Effector CD4-positive, alpha-beta T cell (primary cell): ENCODE measurements around the gene ATR.
A peak's percentile ranks its signal among the peaks of the same experiment; 100 is the strongest.

Experiments used
- DNase-seq: peaks from one replicate; pipeline ENCODE4 v3.0.0-alpha.2; 2020

The ATR gene

GRCh38 chr3:142507241-142507640 is 71.3 kb downstream of the ATR start:
- DNase-seq: no peak

DNA sequence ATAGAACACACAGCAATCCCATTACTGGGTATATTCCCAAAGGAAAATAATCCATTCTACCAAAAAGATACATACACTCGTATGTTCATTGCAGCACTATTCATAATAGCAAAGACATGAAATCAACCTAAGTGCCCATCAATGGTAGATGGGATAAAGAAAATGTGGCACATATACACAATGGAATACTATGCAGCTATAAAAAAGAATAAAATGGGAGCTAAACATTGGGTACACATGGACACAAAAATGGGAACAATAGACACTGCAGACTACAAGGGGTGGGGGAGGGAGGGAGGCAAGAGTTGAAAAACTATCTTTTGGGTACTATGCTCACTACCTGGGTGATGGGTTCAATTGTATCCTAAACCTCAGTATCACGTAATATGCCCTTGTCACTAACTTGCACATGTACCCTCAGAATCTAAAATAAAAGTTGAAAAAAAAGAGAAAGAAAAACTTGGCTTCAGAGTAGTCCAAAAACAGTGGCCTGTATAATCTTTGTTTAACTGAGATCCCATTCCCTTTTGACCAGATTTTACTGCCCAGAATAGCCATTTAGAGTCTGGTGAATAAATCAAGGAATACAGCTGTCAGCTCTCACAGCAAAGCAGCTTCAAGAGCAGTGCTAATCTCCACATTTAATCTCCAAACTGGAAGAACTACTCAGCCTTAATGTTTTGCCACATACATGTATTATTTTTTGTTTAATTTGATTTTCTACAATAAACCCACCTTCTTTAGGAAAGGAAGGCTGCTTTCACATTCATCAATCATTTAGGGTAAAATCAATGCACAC is 76.1 kb downstream of the ATR start:
- DNase-seq: no peak

DNA sequence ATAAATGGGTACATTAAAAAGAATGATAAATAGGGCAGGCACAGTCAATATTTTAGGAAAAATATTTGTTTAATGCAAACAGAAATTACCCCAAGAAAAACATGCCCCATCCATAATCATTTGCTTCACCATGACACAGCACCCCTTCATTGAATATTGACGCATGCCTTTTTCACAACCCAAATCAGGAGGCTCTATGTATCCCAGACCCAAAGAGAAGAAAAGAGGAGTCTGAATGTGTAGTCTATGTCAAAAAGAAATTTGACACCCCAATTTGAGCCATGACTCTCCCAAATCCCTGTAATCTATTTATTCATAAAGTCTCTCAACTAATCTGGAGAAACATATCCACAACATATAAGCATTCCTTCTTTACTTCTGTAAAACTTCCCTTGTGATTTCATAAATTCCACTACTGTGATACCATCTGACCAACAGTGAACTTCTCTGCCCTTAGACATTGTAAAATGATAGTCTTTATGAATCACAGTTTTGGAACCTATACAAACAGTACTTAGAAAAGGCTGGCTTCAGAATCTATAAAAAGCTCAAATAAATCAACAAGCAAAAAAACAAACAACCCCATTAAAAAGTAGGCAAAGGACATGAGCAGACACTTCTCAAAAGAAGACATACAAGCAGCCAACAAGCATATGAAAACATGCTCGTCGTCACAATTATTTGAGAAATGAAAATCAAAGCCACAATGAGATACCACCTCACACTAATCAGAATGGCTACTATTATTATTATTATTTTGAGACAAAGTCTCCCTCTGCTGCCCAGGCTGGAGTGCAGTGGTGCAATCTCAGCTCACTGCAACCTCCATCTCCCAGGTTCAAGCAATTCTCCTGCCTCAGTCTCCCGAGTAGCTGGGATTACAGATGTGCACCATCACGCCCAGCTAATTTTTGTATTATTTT is 77.3 kb downstream of the ATR start:
- no peak for DNase-seq

DNA sequence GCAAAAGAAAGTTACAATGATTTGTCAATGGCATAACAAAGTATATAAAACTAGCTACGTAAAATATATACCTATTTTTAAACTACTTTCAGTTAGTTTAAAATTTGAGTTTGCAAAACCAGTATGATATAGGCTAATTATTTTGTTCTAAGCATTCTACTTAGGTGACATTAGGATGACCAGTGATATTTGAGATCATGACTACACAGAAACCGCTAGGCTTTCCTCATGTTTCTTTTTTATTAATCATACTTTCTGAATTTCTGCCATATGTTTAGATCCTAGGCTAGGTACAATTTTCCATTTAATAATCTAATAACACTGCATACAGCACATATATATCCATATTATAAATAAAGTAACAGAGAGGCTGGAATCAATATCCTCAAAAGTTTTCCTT is 78.3 kb downstream of the ATR start:
- DNase-seq: no peak

- DNase-seq: no peak
Measured at GRCh38 chr3:142498397-142499180, 79.9 kb downstream of the ATR start.

DNA sequence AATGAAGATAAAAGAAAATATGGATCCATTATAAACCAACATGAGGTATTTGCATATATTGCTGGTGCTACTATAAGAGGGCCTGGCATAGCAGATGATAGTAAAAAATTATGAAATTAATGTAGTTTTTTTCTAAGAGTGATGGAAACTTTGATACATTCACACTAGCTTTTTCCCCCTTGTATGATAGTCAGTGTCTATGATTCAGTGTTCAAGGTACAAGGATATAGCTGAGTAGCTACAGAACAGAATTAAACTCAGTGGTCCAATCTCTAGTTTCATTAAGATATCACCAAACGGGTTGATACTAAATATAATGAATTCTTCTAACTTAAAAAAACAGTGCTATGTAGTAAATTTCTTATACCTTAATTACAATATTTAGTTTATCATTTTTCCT is 80.8 kb downstream of the ATR start:
- no peak for DNase-seq

- no peak for DNase-seq
Measured at GRCh38 chr3:142495103-142495502, 83.4 kb downstream of the ATR start.

GRCh38 chr3:142492184-142492583 is 86.3 kb downstream of the ATR start:
- DNase-seq: no peak

- no peak for DNase-seq
Measured at GRCh38 chr3:142489572-142490323, 88.8 kb downstream of the ATR start.

DNA sequence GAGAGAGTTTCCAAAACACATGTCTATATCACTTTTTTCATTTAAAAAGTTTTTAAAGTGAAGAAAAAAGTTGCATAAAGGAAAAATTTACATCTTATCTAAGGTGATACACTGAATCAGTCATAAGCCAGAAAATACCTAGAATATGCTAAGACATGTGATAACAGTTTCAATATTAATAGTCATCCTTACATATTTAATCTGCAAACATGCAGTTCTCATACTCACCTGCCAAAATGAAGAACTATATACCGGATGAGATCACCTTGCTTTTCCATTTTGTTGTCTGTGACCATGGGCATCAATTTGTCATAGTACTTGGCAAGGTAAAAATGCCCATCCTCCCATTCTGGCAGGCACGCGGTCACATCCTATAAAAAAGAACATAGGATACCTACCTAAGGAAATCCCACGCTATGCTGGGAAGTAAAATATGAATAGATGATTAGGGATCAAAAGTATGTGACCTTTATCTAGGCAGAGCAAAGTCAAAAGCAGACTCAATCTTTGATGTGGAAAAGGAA is 93.6 kb downstream of the ATR start:
- DNase-seq: no peak

DNA sequence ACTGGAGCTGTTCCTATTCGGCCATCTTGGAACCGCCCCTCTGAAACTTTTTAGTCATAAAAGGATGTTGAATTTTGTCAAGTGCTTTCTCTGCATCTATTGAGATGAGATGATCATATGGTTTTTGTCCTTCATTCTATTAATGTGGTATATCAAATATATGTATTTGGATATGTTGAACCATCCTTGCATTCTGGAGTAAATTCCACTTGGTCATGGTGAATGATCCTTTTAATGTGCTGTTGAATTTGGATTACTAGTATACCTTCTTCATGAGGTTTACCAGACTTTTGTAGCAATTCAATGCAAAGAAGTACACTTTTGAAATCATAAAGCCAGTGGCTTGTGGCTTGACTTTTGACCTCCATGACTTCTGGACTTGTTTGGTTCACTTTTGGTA is 97.3 kb downstream of the ATR start:
- no peak for DNase-seq

- DNase-seq: no peak
Measured at GRCh38 chr3:142470826-142471225, 107.7 kb downstream of the ATR start.

GRCh38 chr3:142468456-142468855 is 110.1 kb downstream of the ATR start:
- DNase-seq: no peak

GRCh38 chr3:142467768-142468167 is 110.8 kb downstream of the ATR start:
- DNase-seq: no peak

- no peak for DNase-seq
Measured at GRCh38 chr3:142460689-142461088, 117.8 kb downstream of the ATR start.

DNA sequence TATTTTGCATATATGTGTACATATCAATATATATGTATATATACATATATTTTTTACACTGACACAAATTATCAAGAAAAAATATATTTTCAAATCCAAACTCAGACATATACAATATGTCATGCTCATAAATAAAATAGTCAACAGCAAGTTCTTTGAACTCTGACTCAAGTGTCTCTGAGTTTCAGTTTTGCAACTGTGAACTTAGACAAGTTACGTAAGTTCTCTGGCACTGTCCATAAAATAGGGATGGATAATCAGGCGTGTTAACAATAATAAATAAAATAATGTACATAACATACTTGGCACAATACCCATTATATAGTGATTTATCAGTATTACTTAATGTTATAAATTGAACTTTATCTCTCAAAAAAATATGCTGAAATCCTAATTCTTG is 118.6 kb downstream of the ATR start:
- DNase-seq: no peak

DNA sequence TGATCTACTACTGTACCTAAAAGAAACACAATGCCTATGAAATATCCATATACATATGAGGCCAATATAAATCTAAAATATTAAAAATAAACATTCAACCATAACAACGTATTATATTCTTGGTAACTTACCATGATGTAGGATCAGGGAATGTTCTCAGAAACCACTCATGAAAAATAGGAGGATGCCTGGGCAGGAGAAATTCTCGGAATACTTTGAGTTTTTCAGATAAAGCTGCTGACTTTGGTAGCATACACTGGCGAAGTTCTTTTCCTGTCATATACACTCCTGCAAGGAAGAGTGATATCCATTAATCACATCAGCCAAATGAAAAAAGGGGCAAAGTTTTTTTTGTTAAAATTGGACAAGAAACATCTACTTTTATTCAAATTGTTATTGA is 119.4 kb downstream of the ATR start:
- no peak for DNase-seq

DNA sequence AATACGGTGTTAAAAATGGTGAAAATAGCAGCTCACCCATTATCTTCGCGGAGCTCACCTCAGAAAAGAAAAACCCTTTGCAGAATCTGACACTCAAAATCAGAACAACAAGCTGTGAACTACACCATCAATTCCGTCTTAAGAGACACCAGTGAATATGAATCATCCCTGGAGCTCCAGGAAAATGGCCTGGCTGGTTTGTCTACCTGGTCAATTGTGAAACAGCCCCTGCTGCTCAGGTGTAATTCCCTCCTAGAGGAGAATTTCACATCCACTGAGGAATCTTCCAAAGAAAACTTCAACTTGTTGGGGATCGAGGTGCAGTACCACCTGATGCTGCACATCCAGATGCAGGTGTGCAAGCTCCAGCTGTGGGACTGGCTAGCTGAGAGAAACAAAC is 127.7 kb downstream of the ATR start:
- no peak for DNase-seq

DNA sequence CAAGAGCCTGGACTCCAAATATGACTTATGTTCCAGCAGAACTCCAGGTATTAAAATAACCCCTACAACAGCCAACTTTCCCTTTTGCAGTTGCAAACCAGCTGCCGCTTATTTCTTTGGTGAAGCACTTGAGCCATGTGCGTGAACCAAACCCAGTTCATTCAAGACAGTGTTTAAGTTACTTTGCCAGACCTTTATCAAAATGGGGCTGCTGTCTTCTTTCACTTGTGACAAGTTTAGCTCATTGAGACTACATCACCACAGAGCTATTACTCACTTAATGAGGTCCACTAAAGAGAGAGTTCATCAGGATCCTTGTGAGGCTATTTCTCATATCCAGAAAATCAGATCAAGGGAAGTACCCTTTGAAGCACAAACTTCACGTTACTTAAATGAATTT is 128.3 kb downstream of the ATR start:
- DNase-seq: no peak

GRCh38 chr3:142447852-142448823 is 130.4 kb downstream of the ATR start, which contains the start of gene XRN1:
Gene XRN1 (minus strand): TSS chr3:142448037. CDS start chr3:142447944, 93 bp downstream.
- peak; percentile 93 for DNase-seq
